GM19455 (cell line): Measurements from ENCODE around the gene PLXDC2.
"Not testable (repeated sequence)": the region's sequence is repeated elsewhere in the genome, so short reads cannot be mapped to it uniquely, and the experiment has no call there.

Experiments used
- ATAC-seq: cut with Tn5 transposase; IDR thresholded peaks from one replicate; pipeline ENCODE4 v1.9.1; 2021; ENCODE audit not compliant: unreplicated experiment

Gene PLXDC2

GRCh38 chr10:19971343-19972052 lies 155.3 kb downstream of the PLXDC2 start:
- no peak for ATAC-seq

GRCh38 chr10:19974138-19974537 lies 157.9 kb downstream of the PLXDC2 start:
- no peak for ATAC-seq

GRCh38 chr10:19974554-19974953 lies 158.3 kb downstream of the PLXDC2 start:
- no peak for ATAC-seq

GRCh38 chr10:19977097-19977521 lies 160.9 kb downstream of the PLXDC2 start:
- ATAC-seq = no peak

GRCh38 chr10:19979628-19980027 lies 163.4 kb downstream of the PLXDC2 start:
- ATAC-seq = no peak

- ATAC-seq = no peak
Measured at GRCh38 chr10:19983880-19984565, 167.8 kb downstream of the PLXDC2 start.

- ATAC-seq = no peak
Measured at GRCh38 chr10:19985745-19986144, 169.5 kb downstream of the PLXDC2 start.

GRCh38 chr10:19986591-19986990 lies 170.4 kb downstream of the PLXDC2 start:
- ATAC-seq = no peak

GRCh38 chr10:19987931-19988330 lies 171.7 kb downstream of the PLXDC2 start:
- ATAC-seq = no peak

GRCh38 chr10:19993714-19994315 lies 177.6 kb downstream of the PLXDC2 start:
- ATAC-seq = no peak

GRCh38 chr10:19998482-19998881 lies 182.2 kb downstream of the PLXDC2 start:
- no peak for ATAC-seq

GRCh38 chr10:19999431-19999830 lies 183.2 kb downstream of the PLXDC2 start:
- no peak for ATAC-seq

- ATAC-seq = not testable (repeated sequence)
Measured at GRCh38 chr10:20002026-20002425, 185.8 kb downstream of the PLXDC2 start.

- ATAC-seq = no peak
Measured at GRCh38 chr10:20002657-20003056, 186.4 kb downstream of the PLXDC2 start.

- ATAC-seq = peak; percentile 34
Measured at GRCh38 chr10:20004087-20004523, 187.9 kb downstream of the PLXDC2 start.

- ATAC-seq = no peak
Measured at GRCh38 chr10:20005638-20006037, 189.4 kb downstream of the PLXDC2 start.

GRCh38 chr10:20006169-20006870 lies 190.1 kb downstream of the PLXDC2 start:
- no peak for ATAC-seq

GRCh38 chr10:20007426-20007825 lies 191.2 kb downstream of the PLXDC2 start:
- no peak for ATAC-seq

- ATAC-seq = no peak
Measured at GRCh38 chr10:20013991-20014750, 197.9 kb downstream of the PLXDC2 start.

- ATAC-seq = no peak
Measured at GRCh38 chr10:20017961-20018360, 201.7 kb downstream of the PLXDC2 start.

GRCh38 chr10:20020677-20021076 lies 204.4 kb downstream of the PLXDC2 start:
- no peak for ATAC-seq
